Measurements from ENCODE around the gene TUBB3.

DNA sequence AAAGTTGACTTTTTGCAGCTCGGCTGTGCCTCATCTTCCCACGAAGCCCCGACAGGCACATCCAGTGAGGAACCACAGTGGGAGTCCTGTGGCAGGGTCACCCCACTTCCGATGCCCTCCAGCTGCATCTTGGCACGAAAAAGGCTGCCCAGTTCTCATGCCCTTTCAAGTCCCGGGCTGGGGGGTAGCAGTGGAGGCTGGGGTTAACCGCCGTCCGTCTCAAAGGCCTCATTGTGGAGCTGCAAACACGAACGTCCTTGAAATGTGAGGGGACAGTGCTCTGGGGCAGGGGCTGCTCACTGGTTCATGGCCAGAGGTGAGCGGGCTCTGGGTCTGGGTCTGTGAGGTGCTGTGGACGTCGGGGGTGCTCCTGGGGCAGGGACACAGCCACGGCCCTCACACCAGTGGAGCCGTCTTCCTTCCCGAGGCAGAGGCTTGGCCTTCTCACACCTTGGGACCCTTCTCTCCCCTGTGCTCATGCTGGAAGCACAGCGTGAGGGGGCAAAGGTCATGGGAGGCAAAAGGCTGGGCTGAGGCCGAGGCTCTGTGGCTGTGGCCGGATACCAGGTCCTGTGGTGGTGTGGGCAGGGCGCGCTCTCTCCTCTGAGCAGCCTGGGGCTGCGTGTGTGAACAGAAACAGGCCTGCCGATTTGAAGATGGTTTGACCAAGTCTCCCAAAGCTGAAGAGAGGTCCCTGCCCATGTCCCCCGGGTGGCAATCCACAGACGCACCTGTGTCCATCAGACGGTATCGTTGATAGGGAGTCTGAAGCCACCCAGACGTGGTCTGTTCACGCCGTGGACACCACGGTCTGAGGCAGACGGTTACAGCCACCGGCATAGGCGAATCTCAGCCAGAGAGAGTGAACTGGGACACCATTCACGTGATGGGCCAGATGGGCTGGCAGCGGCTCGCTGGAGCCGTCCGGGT lies 7.6 kb upstream of the TUBB3 start:
- TF ChIP-seq NRF1 (IDR thresholded peaks at IDR 0.05; ENCODE audit: low read depth, low read length) (no peak), PHF8 (conservative IDR thresholded peaks at IDR 0.05; ENCODE audit: low read depth, low read length) (no peak), EP300 (IDR thresholded peaks at IDR 0.05; ENCODE audit: borderline replicate concordance in 1 of 2, low read depth in 2 of 2, low read length in 2 of 2) (no peak), CREB1 (IDR thresholded peaks at IDR 0.05) (no peak), JUND (IDR thresholded peaks at IDR 0.05; ENCODE audit: low read length) (no peak), HDAC6 (IDR thresholded peaks at IDR 0.05; ENCODE audit: low read depth, low read length) (no peak), CHD2 (IDR thresholded peaks at IDR 0.05; ENCODE audit: low read length) (no peak)
- TF ChIP-seq, protein P1, sequence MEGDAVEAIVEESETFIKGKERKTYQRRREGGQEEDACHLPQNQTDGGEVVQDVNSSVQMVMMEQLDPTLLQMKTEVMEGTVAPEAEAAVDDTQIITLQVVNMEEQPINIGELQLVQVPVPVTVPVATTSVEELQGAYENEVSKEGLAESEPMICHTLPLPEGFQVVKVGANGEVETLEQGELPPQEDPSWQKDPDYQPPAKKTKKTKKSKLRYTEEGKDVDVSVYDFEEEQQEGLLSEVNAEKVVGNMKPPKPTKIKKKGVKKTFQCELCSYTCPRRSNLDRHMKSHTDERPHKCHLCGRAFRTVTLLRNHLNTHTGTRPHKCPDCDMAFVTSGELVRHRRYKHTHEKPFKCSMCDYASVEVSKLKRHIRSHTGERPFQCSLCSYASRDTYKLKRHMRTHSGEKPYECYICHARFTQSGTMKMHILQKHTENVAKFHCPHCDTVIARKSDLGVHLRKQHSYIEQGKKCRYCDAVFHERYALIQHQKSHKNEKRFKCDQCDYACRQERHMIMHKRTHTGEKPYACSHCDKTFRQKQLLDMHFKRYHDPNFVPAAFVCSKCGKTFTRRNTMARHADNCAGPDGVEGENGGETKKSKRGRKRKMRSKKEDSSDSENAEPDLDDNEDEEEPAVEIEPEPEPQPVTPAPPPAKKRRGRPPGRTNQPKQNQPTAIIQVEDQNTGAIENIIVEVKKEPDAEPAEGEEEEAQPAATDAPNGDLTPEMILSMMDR (IDR thresholded peaks at IDR 0.05; ENCODE audit: control extremely low read depth in 1 of 3, insufficient read depth in 1 of 3, low read depth in 1 of 3, low read length in 3 of 3): no peak
- TF ChIP-seq, protein P2, sequence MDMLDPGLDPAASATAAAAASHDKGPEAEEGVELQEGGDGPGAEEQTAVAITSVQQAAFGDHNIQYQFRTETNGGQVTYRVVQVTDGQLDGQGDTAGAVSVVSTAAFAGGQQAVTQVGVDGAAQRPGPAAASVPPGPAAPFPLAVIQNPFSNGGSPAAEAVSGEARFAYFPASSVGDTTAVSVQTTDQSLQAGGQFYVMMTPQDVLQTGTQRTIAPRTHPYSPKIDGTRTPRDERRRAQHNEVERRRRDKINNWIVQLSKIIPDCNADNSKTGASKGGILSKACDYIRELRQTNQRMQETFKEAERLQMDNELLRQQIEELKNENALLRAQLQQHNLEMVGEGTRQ (IDR thresholded peaks at IDR 0.05; ENCODE audit: low read length): no peak
- TF ChIP-seq, protein P3, sequence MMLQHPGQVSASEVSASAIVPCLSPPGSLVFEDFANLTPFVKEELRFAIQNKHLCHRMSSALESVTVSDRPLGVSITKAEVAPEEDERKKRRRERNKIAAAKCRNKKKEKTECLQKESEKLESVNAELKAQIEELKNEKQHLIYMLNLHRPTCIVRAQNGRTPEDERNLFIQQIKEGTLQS (IDR thresholded peaks at IDR 0.05; ENCODE audit: insufficient read depth, low read depth, low read length): no peak
